Fibroblast of skin of left quadriceps (primary cell): ENCODE results near the gene MESP2.

Experiments
- DNase-seq, 2 experiments: peaks; one replicate each; pipeline ENCODE4 v3.0.0-alpha.2; 2013; ENCODE audit warnings: low read depth in 2 of 2

MESP2 gene

DNA sequence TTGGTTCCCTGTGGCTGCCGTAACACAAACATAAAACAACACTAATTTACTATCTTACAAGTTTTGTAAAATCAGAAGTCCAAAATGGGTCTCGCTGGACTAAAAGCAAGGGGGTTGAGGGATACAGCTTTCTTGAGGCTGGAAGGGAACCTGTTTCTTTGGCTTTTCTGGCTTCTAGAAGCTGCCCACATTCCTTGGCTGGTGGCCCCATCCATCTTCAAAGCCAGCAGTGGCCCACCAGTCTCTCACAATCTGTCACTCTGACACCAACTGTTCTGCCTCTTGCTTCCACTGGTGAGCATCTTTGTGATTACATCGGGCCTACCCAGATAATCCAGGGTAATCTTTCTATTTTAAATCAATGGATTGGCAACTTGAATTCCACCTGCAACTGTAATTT lies 39.6 kb downstream of the MESP2 start:
- no peak for DNase-seq

DNA sequence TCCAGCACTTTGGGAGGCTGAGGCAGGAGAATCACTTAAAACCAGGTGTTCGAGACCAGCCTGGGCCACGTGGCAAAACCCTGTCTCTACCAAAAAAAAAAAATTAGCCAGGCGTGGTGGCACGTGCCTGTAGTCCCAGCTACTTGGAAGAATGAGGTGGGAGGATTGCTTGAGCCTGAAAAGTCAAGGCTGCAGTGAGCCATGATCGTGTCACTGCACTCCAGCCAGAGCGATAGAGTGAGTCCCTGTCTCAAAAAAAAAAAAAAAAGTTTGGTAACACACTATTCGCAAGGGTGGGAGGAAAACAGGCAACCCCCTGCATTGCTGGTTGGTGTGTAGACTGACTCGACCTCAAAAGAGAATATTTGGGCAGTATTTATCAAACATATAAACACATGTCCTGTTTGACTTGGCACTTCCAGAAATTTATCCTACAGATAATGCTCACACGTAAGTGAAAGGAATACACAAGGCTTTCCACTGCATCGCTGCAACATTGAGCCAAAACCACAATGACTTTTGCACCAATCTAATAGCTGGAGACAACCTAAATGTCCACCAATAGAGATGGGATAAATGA lies 41.7 kb downstream of the MESP2 start:
- DNase-seq = no peak

DNA sequence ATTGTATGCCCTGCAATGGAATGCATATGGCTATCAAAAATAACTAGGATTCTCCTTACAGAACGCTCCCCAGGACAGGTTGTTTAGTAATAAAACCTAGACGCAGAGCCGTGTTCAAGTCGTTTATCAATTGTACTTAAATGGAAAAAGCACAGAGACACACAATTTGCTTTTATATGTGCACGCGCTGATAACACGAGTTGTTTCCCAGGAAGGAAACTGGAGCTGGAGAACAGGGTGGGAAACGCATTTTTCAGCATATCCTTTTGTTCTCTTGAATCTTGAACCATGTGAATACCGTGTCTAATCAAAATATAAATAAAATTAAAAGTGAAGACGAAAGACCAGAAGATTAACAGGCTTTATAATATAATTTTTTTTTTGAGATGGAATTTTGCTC lies 42.2 kb downstream of the MESP2 start:
- no peak for DNase-seq

DNA sequence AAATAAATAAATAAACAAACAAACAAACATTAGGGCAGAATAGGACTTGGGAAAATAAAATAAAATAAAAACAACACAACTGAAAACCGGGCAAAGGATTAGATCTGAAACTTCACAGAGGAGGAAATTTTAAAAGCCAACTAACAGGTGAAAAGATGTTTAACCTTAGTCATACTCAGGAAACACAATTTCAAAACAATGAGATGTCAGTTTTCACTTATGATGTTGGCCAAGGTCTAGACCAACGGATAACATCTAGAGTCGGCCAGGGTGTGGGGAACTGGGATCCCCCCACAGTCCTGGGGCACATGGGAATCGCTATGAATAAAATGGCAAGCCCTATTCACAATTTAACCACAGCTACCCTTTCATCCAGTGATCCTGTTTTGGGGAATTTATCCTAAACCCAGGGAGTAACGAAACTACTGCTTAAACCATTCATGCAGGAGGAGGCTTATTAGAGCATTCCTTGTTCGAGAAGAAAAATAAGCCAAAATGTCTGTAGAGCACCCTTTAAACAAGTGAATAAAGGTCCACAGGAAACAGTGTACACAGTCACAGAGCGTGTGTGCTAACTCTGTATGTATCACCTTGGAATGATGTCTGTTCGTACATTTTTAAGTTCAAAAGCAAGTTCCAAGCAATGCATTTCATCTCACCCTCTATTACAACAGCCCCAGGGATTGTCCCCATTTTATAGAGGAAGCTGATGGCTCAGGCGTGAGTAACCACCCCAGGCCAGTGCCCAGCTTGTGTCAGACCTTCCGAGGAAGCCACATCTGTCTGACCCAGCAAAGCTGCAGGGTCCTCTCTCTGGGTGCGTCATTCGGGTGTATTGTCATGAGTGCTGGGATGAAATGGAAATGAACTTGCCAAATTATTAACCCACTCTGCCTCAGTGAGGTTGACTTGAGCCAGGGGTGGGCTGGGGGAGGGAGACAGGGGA lies 44.8 kb downstream of the MESP2 start:
- no peak for DNase-seq

DNA sequence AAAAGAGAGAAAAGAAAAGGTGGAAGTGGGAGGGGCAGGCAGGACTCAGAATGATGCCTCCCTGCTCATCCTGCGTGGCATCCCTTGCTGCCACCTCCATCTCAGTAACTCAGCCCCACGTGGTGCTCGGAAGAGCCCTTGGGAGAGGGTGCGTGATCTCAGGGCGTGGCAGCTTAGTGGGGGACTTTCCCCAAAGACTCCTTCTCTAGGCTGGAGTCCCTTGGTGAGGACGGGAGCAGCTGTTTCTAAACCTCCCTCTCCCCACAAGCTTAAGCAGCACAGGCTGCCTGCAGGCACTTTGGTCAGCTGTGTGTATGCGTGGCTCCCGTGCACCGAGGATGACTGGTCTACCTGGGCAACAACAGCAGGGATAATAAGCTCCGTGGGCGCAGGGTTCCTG lies 45.9 kb downstream of the MESP2 start:
- DNase-seq = no peak

DNA sequence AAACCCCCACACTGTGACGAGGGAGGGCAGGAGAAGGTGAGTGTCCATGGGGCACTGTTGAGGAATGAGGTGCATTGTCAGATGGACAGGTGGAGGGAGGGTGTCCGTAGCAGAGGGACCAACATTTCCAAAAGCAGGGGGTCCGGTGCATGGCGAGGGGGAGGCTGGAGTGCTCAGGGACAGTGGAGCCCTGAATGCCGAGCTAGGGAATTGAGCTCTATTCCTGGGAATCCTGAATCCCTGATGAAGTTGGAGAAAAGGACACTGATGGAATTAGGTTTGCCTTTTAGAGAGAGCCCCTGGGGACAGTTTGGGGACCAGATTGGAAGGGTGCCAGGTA lies 46.4 kb downstream of the MESP2 start:
- DNase-seq = no peak

DNA sequence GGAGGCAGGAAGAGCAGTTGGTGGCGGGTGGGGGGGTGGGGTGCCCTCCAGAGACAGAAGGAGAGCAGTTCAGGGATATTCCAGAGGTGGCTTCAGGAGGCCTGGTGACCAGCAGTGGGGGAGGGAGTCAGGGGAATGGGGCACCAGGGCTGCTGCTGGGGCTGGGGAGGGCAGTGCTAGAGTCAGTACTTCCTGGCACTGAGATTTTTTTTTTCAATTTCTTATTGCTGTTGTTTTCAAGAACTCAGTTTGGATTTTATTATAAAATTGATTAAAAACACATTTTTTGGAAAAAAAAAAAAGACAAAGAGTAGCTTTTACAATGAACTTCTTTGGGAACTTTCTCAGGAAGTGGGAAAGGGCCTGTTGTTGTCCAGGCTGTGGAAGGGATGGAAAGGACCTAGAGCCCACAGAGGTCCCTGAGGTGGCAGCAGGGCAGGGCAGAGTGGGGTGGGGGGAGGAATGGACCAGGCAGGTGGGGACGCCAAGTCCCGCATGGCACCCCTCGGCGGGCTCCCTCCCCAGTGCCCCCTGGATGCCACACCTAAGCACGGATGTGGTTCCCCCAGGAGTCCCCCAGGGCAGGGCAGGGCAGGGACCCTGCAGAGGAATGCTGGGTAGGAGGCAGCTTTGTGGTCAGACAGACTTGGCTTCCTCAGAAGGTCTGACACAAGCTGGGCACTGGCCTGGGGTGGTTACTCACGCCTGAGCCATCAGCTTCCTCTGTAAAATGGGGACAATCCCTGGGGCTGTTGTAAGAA lies 47.0 kb downstream of the MESP2 start:
- peak; percentile 7 to 23 for DNase-seq

DNA sequence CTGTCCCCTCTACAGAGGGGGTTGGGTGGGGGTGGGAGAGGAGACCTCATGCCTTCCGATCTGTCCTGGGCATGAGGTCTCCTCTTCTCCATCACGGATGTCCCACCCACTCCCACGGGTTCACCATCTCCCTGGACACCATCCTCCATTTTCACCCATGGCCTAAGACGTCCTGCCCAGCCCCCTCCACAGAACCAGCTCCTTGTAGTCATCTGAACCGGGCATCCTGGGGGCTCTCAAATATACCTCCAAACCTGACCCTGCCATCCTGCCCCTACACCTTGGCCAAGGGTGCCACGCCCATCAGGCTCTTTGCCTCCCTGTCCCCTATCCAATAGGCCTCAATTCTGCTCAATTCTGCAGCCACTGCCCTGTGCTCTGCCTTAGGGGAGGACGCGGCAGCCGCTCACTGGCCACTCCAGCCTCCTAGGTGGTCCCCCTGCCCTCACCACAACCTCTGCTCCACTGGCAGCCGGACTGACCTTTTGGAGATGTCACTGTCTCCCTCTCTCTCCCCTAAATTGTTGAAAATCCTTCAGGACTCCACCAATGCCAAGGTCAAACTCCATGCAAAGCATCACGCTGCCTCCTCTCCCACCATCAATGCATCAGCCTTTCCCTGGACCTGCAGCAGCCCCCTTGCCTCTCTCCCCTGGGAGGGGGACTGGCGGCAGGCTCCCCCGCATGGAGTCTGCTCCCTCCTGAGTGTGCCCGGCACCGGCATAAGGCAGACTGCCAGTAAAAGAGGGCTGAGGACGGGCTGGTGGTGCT lies 47.9 kb downstream of the MESP2 start:
- DNase-seq = no peak

DNA sequence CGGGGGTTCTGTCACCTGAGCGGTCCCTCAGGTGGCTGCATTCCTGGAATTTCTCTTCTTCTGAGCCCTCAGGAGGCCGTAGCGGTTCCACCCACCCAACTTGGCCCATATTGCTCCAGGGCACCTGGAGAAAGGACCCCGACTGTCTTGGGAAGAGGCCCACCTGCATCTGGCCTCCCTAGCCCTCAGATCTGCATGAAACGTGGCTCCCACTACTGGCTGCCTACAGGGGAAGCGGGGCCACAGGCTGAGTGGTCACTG lies 48.4 kb downstream of the MESP2 start:
- DNase-seq = no peak

DNA sequence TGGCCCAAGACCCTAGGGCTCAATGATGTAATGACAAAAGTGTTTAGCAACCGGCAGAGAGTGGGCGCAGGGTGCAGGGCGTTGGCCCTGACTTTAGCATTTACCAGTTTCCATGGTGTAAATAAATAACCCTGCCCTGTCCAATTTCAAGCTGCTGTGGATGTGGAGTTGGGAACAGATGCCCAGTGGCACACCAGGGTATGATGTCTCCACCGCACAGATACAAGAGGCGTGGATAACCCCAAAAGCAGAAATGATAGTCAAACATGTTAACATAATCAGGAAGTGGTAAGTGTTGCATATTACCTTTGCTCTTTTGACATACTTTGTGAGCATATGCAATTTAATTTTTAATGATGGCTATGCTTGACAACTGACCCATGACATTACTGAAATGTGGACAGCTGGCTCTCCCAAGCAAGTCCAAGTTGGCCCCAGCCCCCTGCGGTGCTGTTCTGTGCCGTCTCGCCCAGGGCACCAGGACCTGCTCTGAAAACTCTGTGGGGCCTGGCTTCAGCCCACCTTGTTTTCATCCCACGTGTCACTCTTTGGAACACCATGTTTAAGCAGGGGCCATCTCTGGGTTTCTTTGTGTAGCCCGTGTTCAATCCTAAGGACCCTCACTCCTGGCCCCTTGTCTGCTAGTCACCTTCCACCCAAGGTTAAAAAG lies 49.3 kb downstream of the MESP2 start:
- DNase-seq = no peak

DNA sequence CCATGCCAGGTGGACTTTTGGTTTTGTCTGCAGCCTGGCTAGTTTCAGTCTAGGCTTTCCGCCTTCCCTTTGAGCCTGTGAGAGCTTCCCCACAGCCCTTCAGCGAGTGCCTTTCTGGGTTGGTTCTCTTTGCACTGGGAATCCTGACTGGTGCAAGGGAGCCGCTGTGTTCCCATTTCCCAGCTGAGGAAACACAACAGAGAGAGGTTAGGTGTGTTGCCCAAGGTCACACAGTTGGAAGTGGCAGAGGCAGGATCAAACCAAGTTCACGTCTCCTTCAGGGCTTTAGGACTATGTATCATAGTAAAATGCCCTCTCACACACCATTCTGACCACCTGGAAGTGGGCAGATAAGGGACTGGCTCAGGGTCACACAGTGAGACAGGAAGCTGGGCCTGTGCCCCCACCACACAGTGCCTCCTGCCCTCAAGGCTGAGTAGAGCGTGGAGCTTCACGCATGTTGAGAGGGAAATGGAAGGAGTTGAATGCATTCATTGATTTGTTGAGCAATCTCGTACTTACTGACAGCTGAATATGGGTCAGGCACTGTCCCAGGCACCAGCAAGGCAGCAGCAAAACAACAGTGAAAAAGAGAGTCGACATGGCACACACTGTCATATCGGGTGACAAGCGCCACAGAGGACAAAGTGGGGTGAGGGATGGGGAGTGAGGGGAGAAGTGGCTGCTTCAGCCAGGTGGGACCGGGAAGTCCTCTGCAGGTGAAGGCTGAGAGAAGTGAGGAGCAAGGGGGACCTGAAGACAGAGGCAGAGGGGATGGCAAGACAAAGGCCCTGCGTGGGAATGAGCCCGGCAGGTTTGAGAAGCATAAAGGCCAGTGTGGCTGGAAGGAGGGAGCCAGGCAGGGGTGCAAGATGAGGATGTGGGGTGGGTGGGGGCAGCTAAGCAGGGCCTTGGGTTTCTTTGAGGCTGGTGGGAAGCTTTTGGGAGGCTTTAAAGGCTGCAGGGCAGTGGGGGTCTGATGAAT lies 50.8 kb downstream of the MESP2 start:
- DNase-seq = no peak

DNA sequence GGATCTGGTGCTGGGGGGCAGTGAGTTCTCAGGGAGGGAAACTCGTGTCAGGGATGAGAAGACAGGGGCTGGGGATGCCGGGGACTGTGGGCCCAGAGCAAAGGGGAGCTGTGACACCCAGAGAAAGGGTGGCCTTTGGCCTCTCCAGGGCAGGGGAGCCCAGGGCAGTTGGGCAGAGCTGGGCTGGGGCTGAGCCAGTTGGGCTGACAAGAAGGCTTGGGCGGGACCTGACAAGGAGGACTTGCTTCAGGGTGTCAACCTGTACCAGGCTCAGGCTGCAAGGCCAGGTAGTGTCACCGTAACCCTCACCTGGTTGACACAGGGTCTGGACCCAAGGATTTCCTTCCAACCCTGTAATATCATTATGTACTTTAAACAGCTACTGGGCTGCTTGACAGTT lies 51.7 kb downstream of the MESP2 start:
- DNase-seq = no peak
